IMR-90 (cell line): ENCODE measurements around the gene C12orf56. TPM values are rescaled to one million over a fixed set of nuclear protein-coding genes. Genes with fewer than 3 reads are reported as not detected.

ENCODE experiments used
- ATAC-seq: fragments of 200-7000 bp; cut with Tn5 transposase; 2 replicates; pipeline ENCODE4 v1.9.1; 2020; ENCODE audit warnings: low read depth, mild to moderate bottlenecking, moderate library complexity
- BruUV-seq: library from RNA; stranded (reverse); fragments of 400-500 nt; replicated peaks from 2 replicates; lab custom pipeline; 2021; lab: Mats Ljungman, UMichigan
- CTCF ChIA-PET: fragments of 300-600 bp; formaldehyde crosslinking; extraction: SDS; loops from one replicate; lab custom pipeline; 2021; ENCODE audit warnings: antibody characterized with exemption; lab: Yijun Ruan, JAX
- POLR2A ChIA-PET: fragments of 300-600 bp; sonication (Branson Sonifier 250); formaldehyde crosslinking; loops from one replicate; lab custom pipeline; 2022; ENCODE audit warnings: antibody characterized with exemption; ENCODE audit not compliant: unreplicated experiment; lab: Charles Lee
- DNase-seq: peaks from one replicate; pipeline ENCODE4 v3.0.0; 2013
- H2AFZ ChIP-seq: replicated peaks from 2 replicates; pipeline ENCODE3; 2013; ENCODE audit warnings: low read length, mild to moderate bottlenecking; ENCODE audit not compliant: poor library complexity
- H2AK5ac ChIP-seq: 2 replicates; pipeline ENCODE4 v1.6.1; 2013; ENCODE audit warnings: low read depth, low read length, inconsistent platforms
- H2AK9ac ChIP-seq: replicated peaks from 2 replicates; pipeline ENCODE3; 2013; ENCODE audit warnings: mild to moderate bottlenecking, low read depth, low read length, moderate library complexity; ENCODE audit not compliant: poor library complexity
- H2BK120ac ChIP-seq: 2 replicates; pipeline ENCODE4 v1.6.1; 2013; ENCODE audit warnings: low read depth, low read length, inconsistent platforms
- H2BK15ac ChIP-seq: 3 replicates; pipeline ENCODE4 v1.6.1; 2013; ENCODE audit warnings: low read depth, low read length, inconsistent platforms
- H2BK20ac ChIP-seq: 2 replicates; pipeline ENCODE4 v1.6.1; 2013; ENCODE audit warnings: low read depth, mild to moderate bottlenecking, inconsistent platforms, low read length, moderate library complexity
- H2BK5ac ChIP-seq: 2 replicates; pipeline ENCODE4 v1.6.1; 2013; ENCODE audit warnings: mild to moderate bottlenecking, low read depth, low read length, inconsistent platforms; ENCODE audit not compliant: poor library complexity, severe bottlenecking
- H3K14ac ChIP-seq: replicated peaks from 2 replicates; pipeline ENCODE4 v1.6.1; 2013; ENCODE audit warnings: low read depth, low read length, inconsistent platforms
- H3K18ac ChIP-seq: 2 replicates; pipeline ENCODE4 v1.6.1; 2013; ENCODE audit warnings: low read depth, low read length, control low read depth
- H3K23ac ChIP-seq: 2 replicates; pipeline ENCODE4 v1.6.1; 2013; ENCODE audit warnings: low read depth, low read length, inconsistent platforms
- H3K27ac ChIP-seq: 2 replicates; pipeline ENCODE4 v1.5.1; 2013; ENCODE audit warnings: mild to moderate bottlenecking, control low read depth, low read length; ENCODE audit not compliant: insufficient read depth
- H3K27me3 ChIP-seq: 2 replicates; pipeline ENCODE4 v1.6.1; 2013; ENCODE audit warnings: low read length; ENCODE audit not compliant: control insufficient read depth, insufficient read depth
- H3K36me3 ChIP-seq: 2 replicates; pipeline ENCODE4 v1.6.1; 2013; ENCODE audit warnings: low read length, mixed read lengths; ENCODE audit not compliant: control insufficient read depth, insufficient read depth
- H3K4ac ChIP-seq: 2 replicates; pipeline ENCODE4 v1.6.1; 2013; ENCODE audit warnings: low read depth, low read length, inconsistent platforms
- H3K4me1 ChIP-seq: 2 replicates; pipeline ENCODE4 v1.6.1; 2013; ENCODE audit warnings: low read length, mixed read lengths; ENCODE audit not compliant: control insufficient read depth, insufficient read depth
- H3K4me2 ChIP-seq: 2 replicates; pipeline ENCODE4 v1.6.1; 2013; ENCODE audit warnings: low read depth, mild to moderate bottlenecking, control low read depth, low read length, moderate library complexity
- H3K4me3 ChIP-seq: 2 replicates; pipeline ENCODE4 v1.5.1; 2013; ENCODE audit warnings: low read depth, mild to moderate bottlenecking, control low read depth, low read length, moderate library complexity; ENCODE audit not compliant: insufficient read depth
- H3K56ac ChIP-seq: 2 replicates; pipeline ENCODE4 v1.6.1; 2013; ENCODE audit warnings: low read length, inconsistent platforms; ENCODE audit not compliant: insufficient read depth; ENCODE audit errors: extremely low read depth
- H3K79me1 ChIP-seq, 2 experiments: 2 replicates each; pipeline ENCODE4 v1.6.1; 2013; ENCODE audit warnings: low read length in 2 of 2, inconsistent platforms in 1 of 2, low read depth in 1 of 2
- H3K9ac ChIP-seq: 2 replicates; pipeline ENCODE4 v1.6.1; 2013; ENCODE audit warnings: low read depth, low read length, control low read depth
- H3K9me1 ChIP-seq: 2 replicates; pipeline ENCODE4 v1.6.1; 2013; ENCODE audit warnings: low read length, inconsistent platforms; ENCODE audit not compliant: insufficient read depth
- H3K9me3 ChIP-seq: 2 replicates; pipeline ENCODE4 v1.6.1; 2013; ENCODE audit warnings: low read length; ENCODE audit not compliant: control insufficient read depth, insufficient read depth
- H4K20me1 ChIP-seq: 2 replicates; pipeline ENCODE4 v1.6.1; 2013; ENCODE audit warnings: low read length, inconsistent platforms; ENCODE audit not compliant: insufficient read depth
- H4K5ac ChIP-seq: 2 replicates; pipeline ENCODE4 v1.6.1; 2013; ENCODE audit warnings: mild to moderate bottlenecking, low read depth, low read length, control low read depth
- H4K8ac ChIP-seq, 2 experiments: 2 replicates each; pipeline ENCODE4 v1.6.1; 2013; ENCODE audit warnings: low read depth in 2 of 2, low read length in 2 of 2, control low read depth in 1 of 2, inconsistent platforms in 1 of 2
- H4K91ac ChIP-seq: 2 replicates; pipeline ENCODE4 v1.6.1; 2013; ENCODE audit warnings: low read depth, low read length, inconsistent platforms; ENCODE audit not compliant: insufficient read depth
- CHD1 ChIP-seq: IDR thresholded peaks from 2 replicates; pipeline ENCODE4 v1.6.1; 2012; ENCODE audit warnings: low read depth, low read length, improper control_type of control experiment
- FOS ChIP-seq: fragments of 150-350 bp; IDR thresholded peaks from 2 replicates; pipeline ENCODE4 v1.6.1; 2016; ENCODE audit warnings: low read depth, low read length
- MAFK ChIP-seq: IDR thresholded peaks from 2 replicates; pipeline ENCODE4 v1.6.1; 2012; ENCODE audit warnings: low read depth, low read length, improper control_type of control experiment
- MAZ ChIP-seq: IDR thresholded peaks from 2 replicates; pipeline ENCODE4 v1.6.1; 2012; ENCODE audit warnings: low read depth, mild to moderate bottlenecking, low read length, improper control_type of control experiment, moderate library complexity, borderline replicate concordance
- MXI1 ChIP-seq: IDR thresholded peaks from 2 replicates; pipeline ENCODE4 v1.6.1; 2012; ENCODE audit warnings: low read depth, mild to moderate bottlenecking, low read length, moderate library complexity, borderline replicate concordance
- NFE2L2 ChIP-seq: fragments of 150-350 bp; IDR thresholded peaks from 2 replicates; pipeline ENCODE4 v1.6.1; 2016; ENCODE audit warnings: low read depth, mild to moderate bottlenecking, low read length
- POLR2A ChIP-seq: IDR thresholded peaks from 2 replicates; pipeline ENCODE4 v1.6.1; 2012; ENCODE audit warnings: mild to moderate bottlenecking, low read depth, low read length
- RAD21 ChIP-seq: IDR thresholded peaks from 2 replicates; pipeline ENCODE4 v1.6.1; 2012; ENCODE audit warnings: low read length, improper control_type of control experiment
- RCOR1 ChIP-seq: IDR thresholded peaks from 2 replicates; pipeline ENCODE4 v1.6.1; 2012; ENCODE audit warnings: mild to moderate bottlenecking, low read length, improper control_type of control experiment; ENCODE audit not compliant: insufficient replicate concordance
- SMC3 ChIP-seq: fragments of 150-350 bp; IDR thresholded peaks from 2 replicates; pipeline ENCODE4 v1.6.1; 2016; ENCODE audit warnings: low read depth, mild to moderate bottlenecking, antibody characterized with exemption, low read length, moderate library complexity
- USF2 ChIP-seq: fragments of 150-350 bp; IDR thresholded peaks from 2 replicates; pipeline ENCODE4 v1.6.1; 2017; ENCODE audit warnings: mild to moderate bottlenecking, antibody characterized with exemption, low read length, low read depth
- WGBS, 2 experiments: methylation state at CpG; one replicate each; pipeline versions ENCODE4 v1.1.5 to v1.1.7; 2013; ENCODE audit warnings: missing lambda C conversion rate in 2 of 2; ENCODE audit not compliant: insufficient read length in 1 of 2; ENCODE audit errors: extremely low coverage in 2 of 2; 5-methylcytosine and 5-hydroxymethylcytosine counted together
- dilution Hi-C: fragments of 300-500 bp; cut with HindIII; formaldehyde crosslinking; loops from one replicate; pipeline ENCODE4 v1.14.3; 2018; ENCODE audit warnings: low sequenced_read_pairs; ENCODE audit not compliant: unreplicated experiment
- in situ Hi-C: fragments of 300-500 bp; cut with MboI; formaldehyde crosslinking; loops from 3 replicates; pipeline ENCODE4 v1.14.3; 2019; ENCODE audit warnings: low sequenced_read_pairs, inconsistent platforms, mixed read lengths
- intact Hi-C: fragments of 100-400 bp; cut with micrococcal nuclease; formaldehyde crosslinking; loops from 2 replicates; pipeline ENCODE4 v1.10.0; 2022
- polyA plus RNA-seq, 3 experiments: library from polyadenylated mRNA; depleted of rRNA; stranded (reverse); fragments of >200 nt; gene quantifications; 2 replicates each; pipeline ENCODE4 v1.2.3, GENCODE V29; 2012; ENCODE audit warnings: low replicate concordance in 1 of 3
- total RNA-seq: library from RNA; depleted of rRNA; stranded (reverse); fragments of >200 nt; gene quantifications from 2 replicates; pipeline ENCODE4 v1.2.3, GENCODE V29; 2012
- TF ChIP-seq, protein P1 (sequence below): fragments of 150-350 bp; IDR thresholded peaks from 2 replicates; pipeline ENCODE4 v1.6.1; 2016; ENCODE audit warnings: low read depth, mild to moderate bottlenecking, low read length, moderate library complexity, borderline replicate concordance

The C12orf56 gene
- total and polyA plus RNA-seq, 2 of the 4 experiments (the other 2 are of a cell fraction): 0.09 TPM; not detected in 1

GRCh38 chr12:64222009-64222765 lies 168.4 kb downstream of the C12orf56 start, which contains the start of gene KICS2 (continued):
- TF ChIP-seq, protein P1, sequence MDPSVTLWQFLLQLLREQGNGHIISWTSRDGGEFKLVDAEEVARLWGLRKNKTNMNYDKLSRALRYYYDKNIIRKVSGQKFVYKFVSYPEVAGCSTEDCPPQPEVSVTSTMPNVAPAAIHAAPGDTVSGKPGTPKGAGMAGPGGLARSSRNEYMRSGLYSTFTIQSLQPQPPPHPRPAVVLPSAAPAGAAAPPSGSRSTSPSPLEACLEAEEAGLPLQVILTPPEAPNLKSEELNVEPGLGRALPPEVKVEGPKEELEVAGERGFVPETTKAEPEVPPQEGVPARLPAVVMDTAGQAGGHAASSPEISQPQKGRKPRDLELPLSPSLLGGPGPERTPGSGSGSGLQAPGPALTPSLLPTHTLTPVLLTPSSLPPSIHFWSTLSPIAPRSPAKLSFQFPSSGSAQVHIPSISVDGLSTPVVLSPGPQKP: no peak

- CTCF ChIA-PET: interaction anchor here (0.6 to 1.1 kb wide), 2 partner anchors 27 to 40 kb away, joined by 3 read pairs; no protein-coding TSS in a partner anchor
- WGBS, 2 experiments: 0% methylated on average over 1 of the region's 16 CpGs; no CpG with 5 or more reads in 1 of the 2 experiments
- no TSS peak for BruUV-seq
- no peak for TF ChIP-seq RCOR1
- no peak for TF ChIP-seq CHD1
- TF ChIP-seq MAFK: no peak
- TF ChIP-seq MXI1: no peak
- no peak for TF ChIP-seq USF2
- no peak for TF ChIP-seq NFE2L2
- TF ChIP-seq MAZ: no peak
- TF ChIP-seq SMC3: no peak
- no peak for TF ChIP-seq POLR2A
- no peak; the same call in 1 of the 2 replicates for TF ChIP-seq RAD21
- TF ChIP-seq FOS: no peak
- TF ChIP-seq, protein P1: no peak
Observed at GRCh38 chr12:64221651-64222008, 168.9 kb downstream of the C12orf56 start.

More at GRCh38 chr12:64221651-64222008, 168.9 kb downstream of the C12orf56 start:
- ATAC-seq: peak; percentile 93
- Histone ChIP-seq H4K5ac (peak overlapping the region; percentile 19), H4K91ac (peak overlapping the region; percentile 81; the same call in 1 of the 2 replicates), H2BK120ac (no peak overlapping the region), H3K18ac (no peak overlapping the region), H3K4me1 (no peaks in the 10 kb centered on the region; the same call in 1 of the 2 replicates), H2AK5ac (peak overlapping the region; percentile 62), H3K56ac (peak overlapping the region; percentile 78; the same call in 1 of the 2 replicates), H2BK5ac (peak overlapping the region; percentile 52), H3K23ac (peak overlapping the region; percentile 36), H3K36me3 (no peaks in the 10 kb centered on the region), H3K27ac (peak overlapping the region; percentile 66), H4K20me1 (no peaks in the 10 kb centered on the region), H2AK9ac (peak overlapping the region; percentile 97), H3K9me3 (no peaks in the 10 kb centered on the region), H2BK15ac (peak overlapping the region; percentile 2; the same call in 1 of the 3 replicates), H3K79me1 (peaks cover 2 to 17% of the 10 kb centered on the region in 2 experiments; a peak in 3 of 4 replicates), H3K9ac (peak overlapping the region; percentile 56), H3K4me3 (peak overlapping the region; percentile 67), H3K9me1 (peaks cover 3% of the 10 kb centered on the region; the same call in 1 of the 2 replicates), H3K4ac (peak overlapping the region; percentile 91), H4K8ac (peak overlapping the region; percentile 32 to 85), H2AFZ (peak overlapping the region; percentile 98), H2BK20ac (no peak overlapping the region), H3K4me2 (peak overlapping the region; percentile 91), H3K27me3 (no peaks in the 10 kb centered on the region), H3K14ac (peak overlapping the region; percentile 71)
- dilution Hi-C loops (no loop called here), in situ Hi-C loops (no loop called here), intact Hi-C loops (loop anchor here (10.0 kb wide), 2 partner anchors 107 to 1933 kb away; no protein-coding TSS in a partner anchor)
- POLR2A ChIA-PET: interaction anchor here (0.6 kb wide), 1 partner anchor 163 kb away, joined by 3 read pairs; no protein-coding TSS in a partner anchor
- DNase-seq: peak; percentile 72
